HG03280 (cell line): ENCODE data around the gene KCNJ5.

ENCODE experiments used
- ATAC-seq: cut with Tn5 transposase; IDR thresholded peaks from one replicate; pipeline ENCODE4 v1.9.1; 2021; ENCODE audit warnings: mild to moderate bottlenecking, moderate library complexity; ENCODE audit not compliant: unreplicated experiment

Gene KCNJ5

DNA sequence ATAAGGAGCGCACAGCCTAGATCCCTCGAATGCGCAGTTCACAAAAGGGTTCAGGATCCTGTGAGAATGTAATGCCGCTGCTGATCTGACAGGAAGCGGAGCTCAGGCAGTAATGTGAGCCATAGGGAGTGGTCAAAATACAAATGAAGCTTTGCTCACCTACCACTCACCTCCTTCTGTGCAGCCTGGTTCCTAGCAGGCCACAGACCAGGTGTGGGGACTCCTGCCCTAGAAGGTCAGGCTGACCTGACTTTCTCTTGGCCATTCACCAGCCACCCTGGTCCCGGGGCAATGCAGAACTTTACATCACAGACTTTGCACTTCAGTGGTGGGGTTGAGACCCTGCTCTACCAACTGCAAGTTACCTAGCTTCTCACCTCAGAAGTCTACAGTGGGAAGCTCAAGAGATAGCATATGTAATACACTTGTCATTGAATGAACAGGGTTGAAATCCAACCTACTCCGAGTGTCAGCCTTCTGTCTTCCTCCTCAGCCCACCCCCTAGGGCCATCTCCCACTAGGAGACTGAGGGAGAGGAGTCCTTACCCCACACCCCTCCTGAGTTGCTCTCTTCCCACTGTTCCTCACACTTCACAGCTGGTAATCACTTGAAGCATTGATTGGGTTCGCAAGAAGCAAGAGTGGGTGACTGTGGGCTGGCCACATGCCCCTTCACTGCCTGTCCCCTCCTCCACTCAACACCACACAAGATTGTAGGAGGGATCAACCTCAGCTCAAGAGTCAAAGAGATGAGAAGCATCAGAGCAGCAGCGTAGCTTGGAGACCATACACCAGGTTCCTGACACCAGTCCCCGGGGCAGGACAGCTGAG lies 22.1 kb upstream of the KCNJ5 start:
- no peak for ATAC-seq

DNA sequence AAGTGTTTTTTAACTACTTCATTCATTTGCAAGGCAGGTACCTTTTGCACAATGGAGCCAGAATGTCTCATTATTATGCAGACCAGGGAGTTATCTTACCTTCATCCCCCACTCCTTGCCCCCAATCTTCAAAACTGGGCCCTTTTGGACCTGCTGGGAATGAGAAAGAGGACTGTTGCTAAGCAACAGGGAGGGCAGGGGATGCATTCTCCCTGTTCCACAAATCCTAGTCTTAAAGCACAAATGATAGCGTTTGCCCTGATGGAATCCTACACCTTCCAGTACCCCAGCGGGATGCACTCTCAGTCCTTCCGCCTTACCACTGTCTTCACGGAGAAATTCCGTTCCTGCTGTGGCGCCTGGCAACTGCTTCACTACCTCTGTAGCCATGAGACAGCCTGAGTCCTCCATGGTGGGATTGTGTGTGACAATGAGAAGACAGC lies 20.0 kb upstream of the KCNJ5 start:
- ATAC-seq: no peak

DNA sequence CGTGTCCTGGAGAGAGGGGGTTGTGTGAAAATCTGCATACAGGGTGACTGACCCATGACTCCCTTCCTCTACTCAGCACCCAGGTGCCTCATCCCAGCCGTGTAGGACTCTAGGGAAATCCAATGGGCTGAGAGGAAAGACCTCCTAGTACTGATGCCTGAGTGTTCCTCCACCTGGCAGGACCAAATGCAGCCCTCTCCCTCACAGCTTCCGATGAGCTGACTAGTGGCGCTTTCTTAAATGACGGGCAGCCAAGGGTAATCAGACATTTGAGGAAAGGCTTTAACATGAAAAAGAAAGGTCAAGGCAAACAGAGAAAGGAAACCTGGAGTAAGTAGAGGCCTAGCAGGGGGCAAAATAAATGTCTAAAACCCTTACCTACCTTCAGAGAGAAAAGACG lies 19.1 kb upstream of the KCNJ5 start:
- ATAC-seq: no peak

DNA sequence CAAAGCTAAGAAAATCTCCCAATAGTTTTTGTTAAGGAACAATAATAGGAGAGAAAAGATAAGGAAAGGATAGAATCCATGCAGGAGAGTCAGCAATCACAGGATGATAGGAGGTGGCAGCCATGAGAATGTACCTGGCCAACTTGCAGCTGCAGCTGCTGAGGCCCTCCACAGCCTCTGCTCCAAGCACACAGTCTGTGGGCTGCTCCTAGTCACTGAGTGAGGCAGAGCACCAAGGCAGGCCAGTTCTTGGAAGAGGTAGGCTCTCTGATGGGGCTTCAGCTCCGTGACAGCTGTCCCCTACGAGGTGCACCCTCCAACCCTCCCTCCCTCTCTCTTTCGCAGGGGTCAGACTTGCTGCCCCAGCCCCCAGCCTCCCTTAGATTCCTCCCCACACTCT lies 18.6 kb upstream of the KCNJ5 start:
- no peak for ATAC-seq

DNA sequence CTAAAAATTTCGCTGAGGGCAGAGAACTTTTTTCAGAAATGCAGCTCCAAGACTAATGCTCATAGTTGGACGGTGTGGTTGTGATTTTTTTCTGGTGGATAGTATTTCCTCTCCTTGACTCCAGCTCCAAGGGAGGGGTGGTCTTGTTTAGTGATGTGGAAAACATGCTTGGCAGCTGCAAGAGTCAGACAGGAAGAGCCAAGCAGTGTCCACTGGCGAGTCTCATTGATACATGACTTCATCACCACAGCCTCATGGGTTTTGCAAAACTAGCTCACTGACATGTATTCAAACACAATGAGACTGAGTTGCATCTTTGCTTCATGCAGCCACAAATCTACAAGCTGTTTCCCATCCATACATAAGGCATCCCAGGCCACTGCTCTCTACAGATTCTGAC lies 16.7 kb upstream of the KCNJ5 start:
- ATAC-seq: no peak

DNA sequence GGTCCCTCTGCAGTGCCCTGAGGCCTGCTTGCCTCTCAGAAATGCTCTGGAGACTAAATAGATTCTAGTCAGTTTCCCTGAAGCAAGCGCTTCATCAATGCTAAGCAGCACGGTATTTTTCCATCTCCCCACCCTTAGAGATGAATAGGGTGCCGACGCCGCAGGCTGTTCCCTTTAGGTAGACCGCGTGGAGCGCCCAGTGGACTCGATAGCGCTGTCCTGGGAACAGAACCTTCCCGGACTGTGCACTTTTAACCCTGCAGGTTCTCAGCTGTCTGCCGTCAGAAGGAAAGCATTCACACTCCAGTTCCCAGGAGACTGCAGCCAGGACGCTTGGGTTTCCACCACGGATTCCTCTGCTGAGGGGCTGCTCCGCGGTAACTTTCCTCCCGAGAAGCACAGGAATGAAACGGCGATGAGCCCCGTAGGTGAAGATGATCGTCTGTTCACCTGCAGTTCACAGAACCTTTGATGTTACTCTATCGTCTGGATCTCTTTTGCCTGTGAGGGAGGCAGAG lies 15.0 kb upstream of the KCNJ5 start:
- ATAC-seq: no peak

DNA sequence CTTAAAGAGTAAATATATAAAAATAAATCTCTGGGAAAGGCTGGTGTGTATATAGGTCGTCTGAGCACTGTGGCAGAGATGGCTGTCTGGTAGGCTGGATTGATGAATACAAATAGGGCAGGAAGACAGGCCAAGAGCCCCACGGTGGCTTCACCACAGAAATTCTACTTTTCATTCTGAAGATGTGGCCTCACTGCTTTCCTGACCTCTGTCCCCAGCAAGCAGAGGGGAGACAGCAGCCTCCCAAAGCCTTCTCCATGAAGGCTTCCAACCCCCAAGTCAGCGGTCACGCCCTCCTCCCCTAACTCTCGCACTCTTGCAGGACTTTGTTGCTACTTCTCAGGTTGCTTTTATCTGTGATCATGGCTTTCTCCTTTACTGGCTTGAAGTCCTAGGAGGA lies 13.4 kb upstream of the KCNJ5 start:
- ATAC-seq: no peak

DNA sequence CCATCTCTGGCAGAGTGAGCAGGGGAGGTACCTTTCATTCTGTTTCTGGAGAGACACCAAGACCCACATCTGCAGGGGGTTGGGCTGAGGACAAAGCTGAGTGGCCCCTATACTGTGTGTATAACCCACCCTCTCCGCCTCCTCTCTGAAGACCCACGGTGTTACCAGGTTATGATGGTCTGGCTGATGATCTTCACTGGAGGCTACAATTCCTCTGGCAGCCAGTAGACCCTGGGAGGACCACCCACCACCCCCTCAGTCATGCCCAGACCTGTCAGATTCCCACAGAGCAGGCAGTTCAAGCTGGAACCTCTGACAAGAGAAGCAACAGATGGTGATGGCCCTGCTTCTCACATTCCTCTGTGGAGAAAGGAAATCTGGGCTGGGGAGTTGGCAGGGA lies 12.7 kb upstream of the KCNJ5 start:
- ATAC-seq: no peak

DNA sequence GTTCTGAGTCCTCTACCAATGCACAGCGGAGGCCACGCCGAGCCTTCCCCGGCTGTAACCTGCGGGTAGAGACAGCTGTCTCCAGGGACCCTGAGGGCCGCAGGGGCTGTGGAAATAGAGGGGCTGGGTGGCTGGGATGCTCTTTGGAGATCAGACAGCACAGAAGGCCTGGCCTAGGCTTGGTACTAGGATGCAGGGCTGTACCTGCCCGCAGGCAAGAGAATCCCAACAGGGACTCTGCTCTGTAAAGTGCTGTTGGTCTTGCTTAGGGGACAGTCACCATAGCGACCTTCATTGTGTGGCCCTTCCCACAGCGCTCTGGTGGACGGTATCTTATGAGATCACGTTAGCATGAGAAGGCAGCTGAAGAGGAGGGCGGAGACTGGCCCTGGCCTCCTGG lies 11.3 kb upstream of the KCNJ5 start:
- no peak for ATAC-seq

DNA sequence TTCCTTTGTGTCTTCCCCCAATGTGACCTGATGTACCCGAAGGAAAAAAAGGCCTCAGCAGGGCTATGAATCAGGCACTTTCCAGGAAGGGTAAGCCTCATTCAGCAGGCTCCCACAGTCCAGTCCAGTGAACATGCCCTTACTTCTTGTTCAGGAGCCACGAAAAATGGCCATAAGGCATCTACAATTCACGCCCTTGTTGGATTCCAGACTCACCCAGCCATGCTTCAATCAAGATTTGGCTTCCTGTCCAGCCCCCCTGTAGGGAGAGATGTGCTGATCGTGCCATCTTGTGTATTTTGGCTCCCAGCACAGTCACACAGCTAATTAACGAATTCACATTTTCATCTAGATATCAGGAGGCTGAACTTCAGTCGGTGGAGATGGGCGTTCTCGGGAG lies 9.9 kb upstream of the KCNJ5 start:
- ATAC-seq: no peak

DNA sequence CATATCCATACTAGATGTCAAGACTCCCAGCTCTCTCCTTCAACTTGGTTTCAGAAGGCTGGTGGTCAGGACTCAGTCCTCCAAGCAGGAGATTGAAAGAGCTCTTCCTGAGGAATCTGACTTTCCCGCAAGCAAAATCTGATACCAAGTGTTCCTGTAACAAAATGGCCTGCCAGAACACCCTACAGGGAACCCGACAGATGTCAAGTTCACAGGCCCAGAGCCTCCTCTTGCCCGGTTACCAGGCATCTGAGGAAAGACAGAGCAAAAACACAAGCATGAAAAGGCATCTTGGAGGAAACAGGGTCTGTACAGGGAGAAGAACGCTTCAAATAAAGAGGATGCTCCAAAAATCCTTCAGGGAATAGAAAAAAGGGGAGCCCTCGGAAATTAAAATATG lies 8.7 kb upstream of the KCNJ5 start:
- no peak for ATAC-seq

DNA sequence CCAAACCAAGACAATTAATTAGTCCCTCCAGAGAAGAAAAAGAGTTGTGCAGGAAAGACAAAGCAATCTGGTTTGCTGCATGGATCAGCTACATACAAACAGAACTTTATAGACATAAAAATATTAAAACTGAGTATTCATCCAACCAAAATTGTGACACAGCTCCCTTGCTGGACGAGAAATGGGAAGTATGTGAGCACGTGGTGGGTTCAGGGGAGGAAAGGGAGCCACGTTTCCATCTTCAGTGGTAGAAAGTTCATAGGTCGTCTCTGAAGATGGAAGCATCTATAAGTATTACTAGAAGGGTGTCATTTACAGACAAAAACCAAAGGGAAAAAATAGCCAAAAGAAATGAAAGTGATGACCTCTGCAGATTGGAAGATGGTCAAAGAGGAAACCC lies 7.1 kb upstream of the KCNJ5 start:
- no peak for ATAC-seq

DNA sequence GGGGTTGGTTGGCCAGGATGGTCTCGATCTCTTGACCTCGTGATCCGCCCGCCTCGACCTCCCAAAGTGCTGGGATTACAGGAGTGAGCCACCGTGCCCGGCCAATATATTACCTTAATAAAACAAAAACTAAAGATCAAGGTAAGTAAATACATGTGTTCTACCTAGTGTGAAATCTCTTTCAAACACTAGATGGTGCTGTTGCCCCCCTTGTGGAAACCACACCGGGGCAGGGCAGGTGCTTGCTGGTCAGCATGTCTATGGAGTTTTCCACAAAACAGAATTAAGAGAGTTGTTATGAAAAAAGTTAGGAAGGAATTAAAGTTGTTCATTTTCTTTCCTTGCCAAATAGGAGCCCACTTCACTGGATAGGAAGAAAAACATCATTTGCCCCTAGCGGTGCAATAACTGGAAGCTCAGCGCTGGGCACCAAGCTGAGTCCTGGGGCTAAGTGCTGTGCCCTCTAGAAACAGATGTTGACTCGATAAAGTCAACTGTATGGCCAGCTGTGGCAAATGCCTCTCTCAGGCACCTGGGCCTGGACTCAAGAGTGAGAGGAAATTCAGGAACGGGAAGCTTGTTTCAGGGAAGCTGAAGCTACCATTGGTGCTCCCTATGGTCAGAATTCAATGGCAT lies 6.3 kb upstream of the KCNJ5 start:
- peak; percentile 89 for ATAC-seq

DNA sequence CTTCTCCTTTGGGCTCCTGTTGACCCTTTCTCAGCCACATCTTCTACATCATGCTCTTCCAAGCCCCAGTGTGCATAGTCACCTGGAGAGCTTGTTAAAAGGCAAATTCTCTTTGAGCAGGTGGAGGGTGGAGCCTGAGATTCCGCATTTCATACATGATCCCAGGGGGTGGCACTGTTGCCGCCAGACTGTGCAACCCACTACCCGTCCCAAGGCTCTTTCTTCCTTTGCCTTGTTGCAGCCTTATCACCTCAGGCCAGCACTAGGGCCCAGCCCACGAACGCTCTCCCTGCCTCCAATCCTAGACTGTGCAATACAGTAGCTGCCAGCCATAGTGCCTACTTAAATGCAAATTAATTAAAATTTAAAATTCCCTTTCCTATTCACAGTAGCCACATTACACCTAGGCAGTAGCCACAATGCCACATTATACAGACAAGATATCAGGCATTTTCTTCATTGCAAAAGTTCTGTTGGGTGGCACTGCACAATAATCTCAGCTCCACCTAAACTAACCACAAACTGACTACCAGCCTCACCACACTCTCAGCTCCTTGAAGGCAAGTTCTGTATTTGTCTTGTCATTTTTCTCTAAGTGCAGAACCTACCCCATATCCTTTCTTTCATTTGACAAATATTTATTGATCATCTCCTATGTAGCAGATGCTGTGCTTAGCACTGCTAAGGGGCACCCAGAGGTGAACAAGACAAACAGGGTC lies 4.6 kb upstream of the KCNJ5 start:
- ATAC-seq: no peak

DNA sequence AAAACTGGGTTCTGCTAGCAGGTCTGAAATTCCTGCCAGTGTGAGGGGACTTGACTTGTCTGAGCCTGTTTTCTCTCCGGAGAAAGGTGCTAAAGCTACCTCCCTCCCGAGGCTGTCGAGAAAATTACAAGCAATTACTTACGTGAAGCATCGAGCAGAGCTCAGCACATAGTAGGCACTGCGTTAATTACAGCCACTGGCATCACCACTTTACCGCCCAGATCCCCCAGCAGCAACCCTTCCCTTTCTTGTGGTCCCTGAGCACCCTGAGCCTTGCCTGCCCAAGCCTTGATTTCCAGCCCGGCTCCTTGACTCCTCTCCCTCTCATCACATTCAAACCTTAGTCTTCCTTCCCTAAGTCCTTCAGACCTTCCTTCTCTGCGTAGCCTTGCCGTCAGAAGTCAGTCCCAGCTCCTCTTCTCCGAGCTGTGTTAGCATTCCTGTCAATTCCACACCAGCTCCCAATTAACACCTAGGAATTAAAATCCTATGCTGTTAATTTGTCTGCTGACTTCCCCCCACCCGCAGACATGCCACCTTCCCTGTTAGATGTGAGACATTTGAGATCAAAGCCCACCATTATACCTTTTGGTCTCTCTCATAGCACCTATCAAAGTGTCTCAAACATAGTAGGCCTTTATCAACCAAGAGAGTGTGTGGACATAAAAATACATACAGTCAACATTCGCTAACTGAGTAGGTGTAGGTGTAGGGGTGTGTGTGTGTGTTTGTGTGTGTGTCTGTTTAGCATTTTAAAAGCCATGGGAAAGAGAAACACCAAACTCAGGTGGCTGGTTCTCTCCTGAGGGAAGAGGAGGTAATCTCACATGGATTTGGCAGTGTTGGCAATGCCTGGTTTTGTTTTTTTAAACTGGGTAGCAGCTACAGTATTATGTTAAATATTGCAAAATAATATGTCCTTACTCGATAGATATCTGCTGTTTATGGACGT lies 2.8 kb upstream of the KCNJ5 start:
- no peak for ATAC-seq

DNA sequence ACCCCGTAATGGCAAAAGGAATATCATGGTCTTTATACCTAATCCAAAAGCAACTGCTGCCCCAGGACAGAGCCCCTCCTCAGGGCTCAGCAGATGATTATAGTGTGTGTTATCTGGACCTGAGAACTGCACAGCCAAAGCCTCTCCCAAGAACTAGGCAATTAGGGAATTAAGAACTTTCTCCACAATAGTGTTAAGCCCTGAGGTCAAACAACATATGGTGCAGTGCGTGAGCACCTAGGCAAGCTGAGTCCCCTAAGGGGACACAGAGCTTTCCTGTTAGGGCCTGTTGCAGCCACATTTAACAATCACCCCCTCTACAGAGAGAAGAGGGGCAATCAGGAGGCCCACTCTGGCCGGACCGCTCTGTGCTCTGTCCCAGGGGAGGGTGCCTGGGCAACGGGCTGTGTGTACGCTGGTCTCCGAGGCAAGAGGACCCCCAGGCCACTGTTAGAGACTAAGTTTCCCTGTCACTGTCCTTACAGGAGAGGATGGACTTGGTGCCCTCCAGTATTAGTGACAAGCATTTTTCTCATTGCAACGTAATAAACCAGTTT lies 1.4 kb upstream of the KCNJ5 start:
- ATAC-seq: no peak

DNA sequence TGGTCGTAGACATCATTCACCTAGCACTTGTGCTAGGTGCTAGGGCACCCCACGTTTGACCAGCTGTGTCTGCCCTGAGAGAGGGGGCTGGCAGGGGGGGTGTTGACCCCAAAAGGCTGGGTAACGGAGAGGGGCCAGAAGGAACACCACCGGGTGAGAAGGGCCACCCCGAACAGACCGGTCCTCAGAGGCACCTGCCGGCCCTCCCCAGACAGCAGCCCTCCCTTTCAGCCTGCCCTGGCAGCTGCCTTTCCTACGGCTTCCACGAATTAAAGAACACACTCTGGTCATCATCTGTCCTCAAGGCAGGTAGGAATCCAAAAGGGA lies 977 bp upstream of the KCNJ5 start:
- ATAC-seq: no peak

DNA sequence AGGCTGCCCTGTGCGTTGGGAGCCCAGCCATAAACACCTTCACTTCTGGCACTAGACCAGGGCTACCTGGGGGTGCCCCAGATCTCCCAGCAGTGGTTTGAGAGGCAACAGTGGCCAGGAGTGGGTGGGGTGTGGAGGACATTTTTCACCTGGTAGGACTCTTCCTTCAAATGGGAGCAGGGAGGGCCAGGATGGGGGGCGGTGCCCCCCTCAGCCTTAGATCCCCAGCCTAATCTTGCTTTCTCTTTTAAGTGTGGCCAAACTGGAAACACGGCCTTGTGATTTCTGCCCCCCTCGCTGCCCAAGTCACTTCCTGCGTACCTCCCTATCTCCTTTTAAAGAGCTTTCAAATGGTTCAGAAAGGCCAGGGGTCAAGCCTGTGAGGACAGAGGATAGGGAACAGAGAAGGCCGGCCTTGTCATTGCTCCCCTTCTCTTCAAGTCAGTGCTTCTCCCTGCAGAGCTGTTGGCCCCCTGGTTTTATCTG lies 800 bp downstream of the KCNJ5 start:
- ATAC-seq: no peak

DNA sequence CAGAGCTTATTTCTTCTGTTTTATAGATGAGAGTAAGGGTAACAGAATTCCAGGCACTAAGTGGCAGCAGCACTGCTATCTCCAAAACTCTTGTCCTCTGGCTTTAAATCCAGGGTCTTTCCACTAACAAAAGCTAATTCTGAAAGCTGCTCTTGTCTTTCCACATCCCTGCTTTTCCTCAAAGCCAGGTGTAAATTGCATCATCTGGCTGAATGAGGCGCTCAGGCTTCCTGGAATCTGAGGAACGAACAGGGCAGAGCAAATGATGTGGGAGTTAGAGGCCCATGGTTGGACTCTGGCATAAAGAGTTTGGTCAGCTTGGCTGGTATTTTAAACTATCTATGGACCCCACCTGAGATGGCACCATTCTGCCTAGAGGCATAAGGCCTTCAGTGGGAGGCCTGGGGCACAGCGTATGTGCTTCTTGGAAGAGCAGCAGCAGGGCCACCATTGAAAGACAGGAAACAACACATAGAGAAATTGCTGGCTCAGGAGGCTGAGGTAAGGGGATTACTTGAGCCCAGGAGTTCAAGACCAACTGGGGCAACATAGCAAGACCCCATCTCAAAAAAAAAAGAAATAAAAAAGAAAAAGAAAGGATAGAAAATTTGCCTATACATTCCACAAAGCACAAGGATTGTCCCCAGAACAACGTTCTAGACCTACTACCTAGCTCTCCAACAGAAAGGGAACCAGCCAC lies 1.9 kb downstream of the KCNJ5 start:
- no peak for ATAC-seq
